Fibroblast of mammary gland (primary cell): ENCODE measurements around the gene TSSC4.

Source experiments
- DNase-seq: peaks from one replicate; pipeline ENCODE4 v3.0.0-alpha.2; 2010; ENCODE audit warnings: low read depth
- H3K4me3 ChIP-seq: 2 replicates; pipeline ENCODE4 v1.5.1; 2011; ENCODE audit warnings: low read depth, mild to moderate bottlenecking, low read length, moderate library complexity; ENCODE audit not compliant: control insufficient read depth
- TF ChIP-seq, protein P1 (sequence below): conservative IDR thresholded peaks from 2 replicates; pipeline ENCODE4 v1.5.1; 2011; ENCODE audit warnings: low read depth, low read length, inconsistent platforms; ENCODE audit not compliant: control insufficient read depth, insufficient read depth

TSSC4 gene

DNA sequence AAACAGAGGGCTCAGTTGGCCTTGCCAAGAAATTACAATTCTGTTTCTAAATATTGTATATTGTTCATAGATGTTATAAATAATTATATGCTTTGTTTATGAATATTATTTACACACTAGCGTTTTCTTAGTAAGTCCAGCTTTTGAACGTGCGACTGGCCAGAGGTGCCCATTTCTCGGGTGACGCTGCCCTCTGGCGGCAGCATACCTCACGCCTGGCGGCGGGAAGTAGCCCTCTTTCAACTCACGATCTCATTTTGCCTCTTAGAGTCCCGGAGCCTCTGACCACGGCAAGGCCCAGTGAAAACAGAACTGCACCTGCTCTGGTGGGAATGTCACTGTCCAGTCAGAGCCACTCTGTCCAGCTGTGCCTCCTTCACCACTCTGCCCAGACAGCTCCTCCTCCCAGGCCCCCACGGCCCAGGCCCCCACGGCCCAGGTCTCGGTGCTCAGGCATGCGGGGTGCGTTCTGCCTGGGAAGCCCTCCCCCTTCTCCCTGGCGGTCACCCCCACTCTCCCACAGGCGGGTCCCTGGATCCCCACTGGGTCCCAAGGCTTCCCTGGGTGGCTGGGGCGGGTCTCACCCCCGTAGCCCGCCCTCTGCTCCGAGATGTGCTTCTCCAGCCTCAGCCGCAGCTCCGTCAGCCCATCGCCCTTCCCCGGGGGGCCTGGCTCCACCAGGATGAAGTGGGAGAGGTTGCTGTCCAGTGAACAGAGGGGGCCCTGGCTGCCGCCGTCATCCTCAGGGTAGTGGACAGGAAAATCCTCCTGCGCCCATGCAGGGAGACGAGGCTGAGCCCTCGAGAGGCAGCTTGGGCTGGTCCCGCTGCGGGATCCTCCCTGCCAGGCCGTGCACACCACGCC, 19.3 kb downstream of the TSSC4 start:
- DNase-seq: peak; percentile 74
- TF ChIP-seq, protein P1, sequence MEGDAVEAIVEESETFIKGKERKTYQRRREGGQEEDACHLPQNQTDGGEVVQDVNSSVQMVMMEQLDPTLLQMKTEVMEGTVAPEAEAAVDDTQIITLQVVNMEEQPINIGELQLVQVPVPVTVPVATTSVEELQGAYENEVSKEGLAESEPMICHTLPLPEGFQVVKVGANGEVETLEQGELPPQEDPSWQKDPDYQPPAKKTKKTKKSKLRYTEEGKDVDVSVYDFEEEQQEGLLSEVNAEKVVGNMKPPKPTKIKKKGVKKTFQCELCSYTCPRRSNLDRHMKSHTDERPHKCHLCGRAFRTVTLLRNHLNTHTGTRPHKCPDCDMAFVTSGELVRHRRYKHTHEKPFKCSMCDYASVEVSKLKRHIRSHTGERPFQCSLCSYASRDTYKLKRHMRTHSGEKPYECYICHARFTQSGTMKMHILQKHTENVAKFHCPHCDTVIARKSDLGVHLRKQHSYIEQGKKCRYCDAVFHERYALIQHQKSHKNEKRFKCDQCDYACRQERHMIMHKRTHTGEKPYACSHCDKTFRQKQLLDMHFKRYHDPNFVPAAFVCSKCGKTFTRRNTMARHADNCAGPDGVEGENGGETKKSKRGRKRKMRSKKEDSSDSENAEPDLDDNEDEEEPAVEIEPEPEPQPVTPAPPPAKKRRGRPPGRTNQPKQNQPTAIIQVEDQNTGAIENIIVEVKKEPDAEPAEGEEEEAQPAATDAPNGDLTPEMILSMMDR: peak; percentile 89
- H3K4me3 ChIP-seq: no peak overlapping the region

DNA sequence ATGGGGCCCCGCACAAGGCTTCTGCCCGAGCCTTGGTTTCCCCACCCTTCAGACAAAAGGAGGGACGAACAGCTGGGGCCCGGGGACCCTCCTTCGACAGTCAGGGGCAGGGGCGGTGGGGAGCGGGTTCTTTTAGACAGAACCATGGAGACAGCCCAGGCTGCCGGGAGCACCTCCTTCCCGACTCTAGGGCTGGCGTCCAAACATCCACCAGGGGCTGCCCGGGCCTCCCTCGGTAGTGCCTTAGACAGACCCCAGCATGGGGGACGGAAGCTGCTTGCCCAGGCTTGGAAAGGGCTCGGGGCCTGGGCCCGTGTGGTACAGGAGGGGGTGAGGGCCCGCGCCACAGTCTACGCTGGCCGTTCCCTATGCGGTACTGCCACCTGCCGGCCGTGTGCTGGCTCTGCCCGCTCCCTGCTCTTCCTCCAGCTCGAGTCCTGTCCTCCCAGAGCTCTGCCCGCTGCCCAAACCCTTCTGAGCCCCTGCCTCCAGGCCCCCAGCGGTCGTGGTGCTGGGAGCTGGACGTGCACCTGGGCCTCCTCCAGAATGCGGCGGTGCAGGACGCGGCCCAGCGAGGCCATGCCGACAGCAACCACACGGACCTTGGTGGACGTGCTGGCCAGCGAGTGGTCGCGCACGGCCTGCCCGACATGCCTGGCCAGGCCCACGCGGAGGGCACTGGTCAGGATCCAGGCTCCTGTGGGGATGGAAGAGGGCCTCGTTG, 20.1 kb downstream of the TSSC4 start:
- H3K4me3 ChIP-seq: no peak overlapping the region
- TF ChIP-seq, protein P1: peak; percentile 74
- peak; percentile 56 for DNase-seq

DNA sequence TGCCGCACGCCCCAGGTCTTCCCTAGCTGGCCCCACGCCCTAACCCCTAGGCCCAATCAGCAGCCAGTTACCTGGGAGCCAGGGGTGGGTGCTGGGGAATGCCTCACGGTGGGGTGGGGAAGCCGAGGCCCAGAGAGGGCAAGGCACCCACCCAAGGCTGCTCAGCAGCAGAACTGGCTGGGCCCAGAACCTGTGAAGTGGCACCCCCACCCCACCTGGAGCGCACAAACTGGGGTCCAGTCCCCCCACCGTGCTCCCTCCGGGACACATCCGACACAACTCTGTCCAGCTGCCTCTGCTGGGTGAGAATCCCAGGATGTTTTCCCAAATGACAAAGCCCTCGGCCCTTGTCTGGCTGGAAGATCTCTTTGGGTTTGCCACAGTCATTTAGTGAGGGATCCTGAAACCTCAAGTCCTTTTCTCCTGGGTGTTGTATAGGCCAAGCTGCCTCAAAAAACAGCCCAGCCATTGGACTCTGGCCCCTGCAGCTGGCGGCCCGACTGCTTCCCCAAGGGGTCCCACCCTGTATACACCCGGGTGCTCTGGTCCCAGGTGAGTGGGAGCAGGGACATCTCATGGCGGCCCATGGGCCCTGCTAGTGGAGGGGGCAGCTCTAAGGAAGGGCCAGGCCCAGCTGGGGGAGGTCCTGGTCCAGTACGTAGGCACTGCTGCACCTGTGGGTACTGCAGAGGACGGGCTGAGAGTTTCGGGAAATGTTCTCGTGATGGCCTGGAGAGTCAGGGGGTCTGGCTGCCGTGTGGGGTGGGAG, 20.9 kb downstream of the TSSC4 start:
- no peak overlapping the region for H3K4me3 ChIP-seq
- no peak for DNase-seq
- TF ChIP-seq, protein P1: no peak

DNA sequence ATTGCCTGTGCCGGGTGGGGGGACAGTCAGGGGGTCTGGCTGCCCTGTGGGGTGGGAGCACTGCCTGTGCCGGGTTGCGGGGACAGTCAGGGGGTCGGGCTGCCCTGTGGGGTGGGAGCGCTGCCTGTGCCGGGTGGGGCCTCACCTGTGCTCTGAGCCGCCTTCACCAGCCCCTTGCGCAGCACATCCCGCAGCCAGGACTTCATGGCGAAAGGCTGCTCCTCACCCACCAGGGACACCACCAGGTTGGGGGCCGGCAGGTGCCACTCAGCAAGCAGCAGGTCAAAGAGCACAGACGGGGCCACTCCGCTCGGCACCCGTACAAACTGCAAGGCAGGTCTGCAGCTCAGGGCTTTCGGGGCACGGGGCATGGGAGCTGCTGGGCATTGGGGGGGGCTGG, 21.4 kb downstream of the TSSC4 start:
- no peak for DNase-seq
- no peak overlapping the region for H3K4me3 ChIP-seq
- TF ChIP-seq, protein P1: no peak

DNA sequence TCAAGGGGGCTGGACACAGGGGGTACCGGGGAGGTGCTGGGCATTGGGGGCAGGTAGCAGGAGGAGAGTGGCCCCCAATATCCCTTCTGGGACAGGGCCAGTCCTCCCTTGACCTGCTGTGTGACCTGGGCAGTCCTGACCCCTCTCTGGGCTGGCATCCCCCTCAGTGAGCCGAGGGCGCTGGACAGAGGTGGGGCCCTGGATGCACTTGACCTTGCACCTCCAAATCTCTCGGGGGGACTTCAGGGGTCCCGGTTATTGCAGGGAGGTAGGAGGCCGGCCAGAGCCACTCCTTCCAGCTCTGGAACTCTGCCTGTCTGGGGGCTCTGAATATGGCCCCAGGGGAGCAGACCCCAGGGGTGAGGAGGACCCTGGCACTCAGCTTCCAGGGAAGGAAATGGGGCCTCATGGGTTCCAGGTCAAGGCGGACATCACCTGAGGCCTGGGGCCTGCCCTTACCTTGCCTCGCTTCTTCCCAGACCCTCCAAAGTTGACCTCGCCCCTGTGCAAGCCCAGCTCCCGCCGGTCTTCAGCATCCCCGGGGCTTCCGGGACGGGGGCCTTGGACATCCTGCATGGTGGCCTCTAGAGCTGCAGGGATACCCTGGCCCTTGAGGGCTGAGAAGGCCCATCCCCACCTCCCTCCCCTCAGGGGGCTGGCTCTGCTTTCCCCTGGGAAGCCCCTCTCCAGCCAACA, 22.1 kb downstream of the TSSC4 start:
- no peak for DNase-seq
- TF ChIP-seq, protein P1: no peak
- H3K4me3 ChIP-seq: no peak overlapping the region
